Progenitor cell of endocrine pancreas (in vitro differentiated cells): ENCODE results near the gene MARK1. TPM values are rescaled to one million over a fixed set of nuclear protein-coding genes. Genes with fewer than 3 reads are reported as not detected.
A peak's percentile ranks its signal among the peaks of the same experiment; 100 is the strongest.

Experiments used
- DNase-seq: peaks from one replicate; pipeline ENCODE4 v3.0.0; 2021; ENCODE audit warnings: low spot score; ENCODE audit not compliant: unreplicated experiment
- H3K27ac Mint-ChIP-seq: 2 replicates; pipeline ENCODE4 v1.8.0; 2021; ENCODE audit warnings: mild to moderate bottlenecking, moderate library complexity, mixed read lengths
- H3K27me3 Mint-ChIP-seq: 2 replicates; pipeline ENCODE4 v1.8.0; 2021; ENCODE audit warnings: mixed read lengths
- H3K36me3 Mint-ChIP-seq: 2 replicates; pipeline ENCODE4 v1.8.0; 2022; ENCODE audit warnings: mixed read lengths; ENCODE audit not compliant: insufficient read depth
- H3K4me1 Mint-ChIP-seq: 2 replicates; pipeline ENCODE4 v1.8.0; 2021; ENCODE audit warnings: low read depth, mixed read lengths
- H3K4me3 Mint-ChIP-seq: 2 replicates; pipeline ENCODE4 v1.8.0; 2021; ENCODE audit warnings: low read depth, mild to moderate bottlenecking, moderate library complexity, mixed read lengths
- H3K9me3 Mint-ChIP-seq: 2 replicates; pipeline ENCODE4 v1.8.0; 2021; ENCODE audit warnings: low read depth, mixed read lengths
- CTCF ChIP-seq: fragments of 200-600 bp; sonication (generic); IDR thresholded peaks from one replicate; pipeline ENCODE4 v1.5.0; 2021; ENCODE audit warnings: antibody characterized with exemption, mild to moderate bottlenecking; ENCODE audit not compliant: unreplicated experiment
- total RNA-seq: library from RNA; stranded (reverse); gene quantifications from 2 replicates; pipeline ENCODE4 v1.2.1, GENCODE V29; 2021

MARK1 gene
- total RNA-seq, 1 donor from 2014 or later: 10.8 TPM

DNA sequence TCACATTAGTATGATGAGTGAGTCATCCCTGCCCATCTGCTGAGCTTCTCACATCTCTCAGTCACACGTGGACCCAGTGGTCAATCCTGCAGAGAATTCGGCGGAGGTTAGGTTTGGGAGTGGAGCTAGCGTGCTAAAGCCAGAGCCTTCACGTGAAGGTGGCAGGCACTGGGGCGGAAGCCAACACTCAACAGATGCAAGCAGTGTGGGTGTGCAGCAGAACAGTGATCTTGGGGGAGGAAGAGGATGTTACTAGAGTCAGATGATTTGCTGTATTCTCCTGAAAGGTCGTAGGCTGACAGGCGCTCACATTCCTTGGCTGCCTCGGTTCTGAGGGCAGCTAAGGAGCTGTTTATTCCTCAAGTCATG is 168.9 kb downstream of the MARK1 start:
- Mint-ChIP-seq H3K27ac (no peak overlapping the region), H3K4me3 (no peak overlapping the region), H3K4me1 (peaks cover 7% of the 10 kb centered on the region), H3K36me3 (no peaks in the 10 kb centered on the region), H3K27me3 (peaks cover 13% of the 10 kb centered on the region), H3K9me3 (no peaks in the 10 kb centered on the region)
- DNase-seq: no peak
- TF ChIP-seq CTCF: no peak

GRCh38 chr1:220697326-220697725 is 169.4 kb downstream of the MARK1 start:
- Mint-ChIP-seq H3K4me3 (no peak overlapping the region), H3K27ac (no peak overlapping the region), H3K4me1 (peaks cover 7% of the 10 kb centered on the region), H3K36me3 (no peaks in the 10 kb centered on the region), H3K9me3 (no peaks in the 10 kb centered on the region), H3K27me3 (peaks cover 13% of the 10 kb centered on the region)
- no peak for TF ChIP-seq CTCF
- no peak for DNase-seq

DNA sequence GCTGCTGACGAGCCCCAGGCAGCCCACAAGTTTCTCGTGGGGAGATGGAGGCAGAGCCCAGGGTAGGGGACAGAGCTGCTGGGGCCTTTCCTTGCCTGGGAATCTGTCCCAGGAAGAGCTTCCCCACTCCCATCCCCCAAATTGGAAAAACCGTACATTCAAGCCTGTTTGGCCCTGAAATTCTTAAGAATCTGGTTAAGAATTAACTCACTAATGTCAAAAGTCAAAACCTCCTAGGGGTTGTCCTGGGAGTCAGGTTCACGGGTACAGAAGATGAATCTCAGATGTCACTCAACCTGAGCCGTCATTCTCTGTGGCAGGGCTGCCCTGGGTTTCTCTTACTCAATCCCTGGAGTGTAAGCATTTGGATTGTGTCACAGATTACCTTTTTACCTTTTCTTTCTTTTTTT is 170.7 kb downstream of the MARK1 start:
- no peak overlapping the region for H3K4me3 Mint-ChIP-seq
- H3K9me3 Mint-ChIP-seq: no peaks in the 10 kb centered on the region
- no peak for TF ChIP-seq CTCF
- peaks cover 7% of the 10 kb centered on the region for H3K4me1 Mint-ChIP-seq
- H3K27me3 Mint-ChIP-seq: peaks cover 6% of the 10 kb centered on the region
- DNase-seq: no peak
- peak overlapping the region; percentile 59 for H3K27ac Mint-ChIP-seq
- no peaks in the 10 kb centered on the region for H3K36me3 Mint-ChIP-seq

- no peak overlapping the region for H3K4me3 Mint-ChIP-seq
- no peaks in the 10 kb centered on the region for H3K9me3 Mint-ChIP-seq
- H3K4me1 Mint-ChIP-seq: peaks cover 7% of the 10 kb centered on the region
- no peak for DNase-seq
- H3K36me3 Mint-ChIP-seq: no peaks in the 10 kb centered on the region
- no peak for TF ChIP-seq CTCF
- peaks cover 8% of the 10 kb centered on the region for H3K27me3 Mint-ChIP-seq
- peak overlapping the region; percentile 59 for H3K27ac Mint-ChIP-seq
Measured at GRCh38 chr1:220699044-220699443, 171.1 kb downstream of the MARK1 start.

DNA sequence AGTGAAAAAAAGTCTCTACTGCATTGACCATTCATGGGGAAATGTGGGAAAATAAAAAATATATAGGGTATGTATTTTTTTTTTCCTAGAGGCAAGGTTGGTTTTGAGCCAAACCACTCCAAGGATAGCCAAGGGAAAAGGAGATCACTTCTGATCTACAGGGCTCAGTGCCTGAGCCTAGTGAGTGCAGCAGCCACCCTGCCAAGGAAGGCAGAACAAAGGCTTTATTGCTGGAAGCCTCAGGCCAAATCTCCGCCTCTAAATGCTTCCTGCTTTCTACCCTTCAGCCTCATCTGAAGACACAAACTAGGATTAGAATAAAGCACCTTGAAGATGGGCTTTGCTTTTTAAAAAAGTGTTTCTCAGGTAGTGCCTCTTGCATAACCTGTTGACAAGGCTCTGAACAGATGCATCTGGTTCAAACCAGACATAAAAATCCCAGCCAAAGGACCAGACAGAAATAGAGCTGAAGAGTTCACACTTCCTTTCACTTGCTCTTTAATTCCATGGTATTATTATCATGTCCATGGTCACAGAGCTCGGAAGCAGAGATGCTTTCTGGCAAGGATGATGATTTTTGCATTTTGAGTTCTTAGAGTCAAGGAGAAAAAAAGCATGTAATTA is 172.7 kb downstream of the MARK1 start:
- DNase-seq: no peak
- Mint-ChIP-seq H3K36me3 (no peaks in the 10 kb centered on the region), H3K27ac (no peak overlapping the region), H3K4me1 (peaks cover 7% of the 10 kb centered on the region), H3K4me3 (no peak overlapping the region), H3K27me3 (peaks cover 8% of the 10 kb centered on the region), H3K9me3 (no peaks in the 10 kb centered on the region)
- no peak for TF ChIP-seq CTCF
